OCI-LY1 (cell line): ENCODE results near the gene MYO1E.

Experiments used
- EZH2 ChIP-seq: fragments of 200-600 bp; sonication (generic), shearing (Covaris generic); IDR thresholded peaks from 2 replicates; pipeline ENCODE4 v1.8.0; 2017; ENCODE audit warnings: borderline replicate concordance, mixed run types, mild to moderate bottlenecking, antibody characterized with exemption, low read length, moderate library complexity, mixed read lengths
- TF ChIP-seq, protein P1 (sequence below): fragments of 200-600 bp; sonication (generic), shearing (Covaris generic); IDR thresholded peaks from 2 replicates; pipeline ENCODE4 v1.5.1; 2017; ENCODE audit warnings: mild to moderate bottlenecking, antibody characterized with exemption, low read length, moderate library complexity, mixed read lengths

DNA sequence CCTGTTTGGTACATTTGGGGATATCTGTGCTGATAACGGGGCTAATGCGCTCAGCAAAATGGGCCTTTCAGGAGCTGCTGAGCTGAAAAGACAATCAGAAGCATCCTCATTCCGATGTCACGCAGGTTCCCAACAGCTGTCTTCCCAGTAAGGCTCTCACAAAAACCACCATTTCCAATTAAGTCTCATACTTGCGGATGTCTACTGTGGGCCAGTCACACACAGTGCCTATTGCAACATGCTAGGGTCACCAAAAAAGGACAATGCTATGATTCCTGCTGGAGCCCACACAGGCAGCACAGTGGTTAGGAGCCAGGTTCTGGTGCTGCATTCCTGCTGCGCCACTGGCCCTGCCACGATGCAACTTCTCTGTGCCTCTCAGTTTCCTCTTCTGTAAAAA, 182.4 kb downstream of the MYO1E start:
- TF ChIP-seq, protein P1, sequence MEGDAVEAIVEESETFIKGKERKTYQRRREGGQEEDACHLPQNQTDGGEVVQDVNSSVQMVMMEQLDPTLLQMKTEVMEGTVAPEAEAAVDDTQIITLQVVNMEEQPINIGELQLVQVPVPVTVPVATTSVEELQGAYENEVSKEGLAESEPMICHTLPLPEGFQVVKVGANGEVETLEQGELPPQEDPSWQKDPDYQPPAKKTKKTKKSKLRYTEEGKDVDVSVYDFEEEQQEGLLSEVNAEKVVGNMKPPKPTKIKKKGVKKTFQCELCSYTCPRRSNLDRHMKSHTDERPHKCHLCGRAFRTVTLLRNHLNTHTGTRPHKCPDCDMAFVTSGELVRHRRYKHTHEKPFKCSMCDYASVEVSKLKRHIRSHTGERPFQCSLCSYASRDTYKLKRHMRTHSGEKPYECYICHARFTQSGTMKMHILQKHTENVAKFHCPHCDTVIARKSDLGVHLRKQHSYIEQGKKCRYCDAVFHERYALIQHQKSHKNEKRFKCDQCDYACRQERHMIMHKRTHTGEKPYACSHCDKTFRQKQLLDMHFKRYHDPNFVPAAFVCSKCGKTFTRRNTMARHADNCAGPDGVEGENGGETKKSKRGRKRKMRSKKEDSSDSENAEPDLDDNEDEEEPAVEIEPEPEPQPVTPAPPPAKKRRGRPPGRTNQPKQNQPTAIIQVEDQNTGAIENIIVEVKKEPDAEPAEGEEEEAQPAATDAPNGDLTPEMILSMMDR, result no peak
- no peak for TF ChIP-seq EZH2
